Measurements from ENCODE around the gene SFT2D3. TPM values are rescaled to one million over a fixed set of nuclear protein-coding genes. Genes with fewer than 3 reads are reported as not detected.

SFT2D3 gene
- total and polyA plus RNA-seq, 2 of the 13 experiments (the other 11 are each of a cell fraction or from before 2014, with no cell fraction given): 8.3 to 9.4 TPM

DNA sequence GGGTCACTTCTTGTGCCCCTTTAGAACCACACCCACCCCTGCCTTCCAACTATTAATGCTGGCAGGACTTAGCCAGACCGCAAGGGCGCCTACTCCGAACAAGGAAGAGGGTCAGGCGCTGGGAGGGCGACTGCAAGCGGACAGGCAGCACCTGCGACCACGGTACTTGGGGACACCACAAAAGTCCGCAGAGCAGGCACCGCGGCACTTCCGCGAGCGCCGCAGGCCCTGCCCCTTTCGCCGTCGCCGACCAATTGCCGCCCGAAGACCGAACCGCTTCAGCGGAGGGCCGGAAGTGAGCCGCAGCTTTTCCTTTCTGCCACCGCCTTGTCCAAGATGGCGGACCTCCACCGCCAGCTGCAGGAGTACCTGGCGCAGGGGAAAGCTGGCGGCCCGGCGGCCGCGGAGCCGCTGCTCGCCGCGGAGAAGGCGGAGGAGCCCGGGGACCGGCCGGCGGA is at the start of gene SFT2D3 (continued):
- TF ChIP-seq ZNF639 (CRISPR knock-in tag; conservative IDR thresholded peaks at IDR 0.05) (0 out of 2 replicates have a peak, but pooled peaks have one; percentile 83), ZNF709 (CRISPR knock-in tag; IDR thresholded peaks at IDR 0.05) (peak; percentile 93), GABPB1 (CRISPR knock-in tag; IDR thresholded peaks at IDR 0.05) (peak; percentile 96), MATR3 (CRISPR knock-in tag; IDR thresholded peaks at IDR 0.05) (no peak), ZXDC (CRISPR knock-in tag; IDR thresholded peaks at IDR 0.05) (0 out of 2 replicates have a peak, but pooled peaks have one; percentile 1), ZNF878 (CRISPR knock-in tag; IDR thresholded peaks at IDR 0.05) (no peak), ZNF432 (CRISPR knock-in tag; IDR thresholded peaks at IDR 0.05; ENCODE audit: borderline replicate concordance) (no peak), STAG1 (CRISPR knock-in tag; IDR thresholded peaks at IDR 0.05) (peak; percentile 31; the same call in 1 of the 2 replicates), NCOA2 (CRISPR knock-in tag; IDR thresholded peaks at IDR 0.05) (peak; percentile 36; the same call in 1 of the 2 replicates), ZNF512 (CRISPR knock-in tag; IDR thresholded peaks at IDR 0.05) (no peak)
- TF ChIP-seq, protein P1, sequence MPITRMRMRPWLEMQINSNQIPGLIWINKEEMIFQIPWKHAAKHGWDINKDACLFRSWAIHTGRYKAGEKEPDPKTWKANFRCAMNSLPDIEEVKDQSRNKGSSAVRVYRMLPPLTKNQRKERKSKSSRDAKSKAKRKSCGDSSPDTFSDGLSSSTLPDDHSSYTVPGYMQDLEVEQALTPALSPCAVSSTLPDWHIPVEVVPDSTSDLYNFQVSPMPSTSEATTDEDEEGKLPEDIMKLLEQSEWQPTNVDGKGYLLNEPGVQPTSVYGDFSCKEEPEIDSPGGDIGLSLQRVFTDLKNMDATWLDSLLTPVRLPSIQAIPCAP (CRISPR knock-in tag; IDR thresholded peaks at IDR 0.05; ENCODE audit: low read depth): 0 out of 2 replicates have a peak, but pooled peaks have one; percentile 32
- TF ChIP-seq, protein P2, sequence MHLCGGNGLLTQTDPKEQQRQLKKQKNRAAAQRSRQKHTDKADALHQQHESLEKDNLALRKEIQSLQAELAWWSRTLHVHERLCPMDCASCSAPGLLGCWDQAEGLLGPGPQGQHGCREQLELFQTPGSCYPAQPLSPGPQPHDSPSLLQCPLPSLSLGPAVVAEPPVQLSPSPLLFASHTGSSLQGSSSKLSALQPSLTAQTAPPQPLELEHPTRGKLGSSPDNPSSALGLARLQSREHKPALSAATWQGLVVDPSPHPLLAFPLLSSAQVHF (CRISPR knock-in tag; IDR thresholded peaks at IDR 0.05): peak; percentile 72; the same call in 1 of the 2 replicates
- TF ChIP-seq, protein P3, sequence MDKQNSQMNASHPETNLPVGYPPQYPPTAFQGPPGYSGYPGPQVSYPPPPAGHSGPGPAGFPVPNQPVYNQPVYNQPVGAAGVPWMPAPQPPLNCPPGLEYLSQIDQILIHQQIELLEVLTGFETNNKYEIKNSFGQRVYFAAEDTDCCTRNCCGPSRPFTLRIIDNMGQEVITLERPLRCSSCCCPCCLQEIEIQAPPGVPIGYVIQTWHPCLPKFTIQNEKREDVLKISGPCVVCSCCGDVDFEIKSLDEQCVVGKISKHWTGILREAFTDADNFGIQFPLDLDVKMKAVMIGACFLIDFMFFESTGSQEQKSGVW (CRISPR knock-in tag; IDR thresholded peaks at IDR 0.05; ENCODE audit: borderline replicate concordance): no peak; the same call in 1 of the 2 replicates
- TF ChIP-seq, protein P4, sequence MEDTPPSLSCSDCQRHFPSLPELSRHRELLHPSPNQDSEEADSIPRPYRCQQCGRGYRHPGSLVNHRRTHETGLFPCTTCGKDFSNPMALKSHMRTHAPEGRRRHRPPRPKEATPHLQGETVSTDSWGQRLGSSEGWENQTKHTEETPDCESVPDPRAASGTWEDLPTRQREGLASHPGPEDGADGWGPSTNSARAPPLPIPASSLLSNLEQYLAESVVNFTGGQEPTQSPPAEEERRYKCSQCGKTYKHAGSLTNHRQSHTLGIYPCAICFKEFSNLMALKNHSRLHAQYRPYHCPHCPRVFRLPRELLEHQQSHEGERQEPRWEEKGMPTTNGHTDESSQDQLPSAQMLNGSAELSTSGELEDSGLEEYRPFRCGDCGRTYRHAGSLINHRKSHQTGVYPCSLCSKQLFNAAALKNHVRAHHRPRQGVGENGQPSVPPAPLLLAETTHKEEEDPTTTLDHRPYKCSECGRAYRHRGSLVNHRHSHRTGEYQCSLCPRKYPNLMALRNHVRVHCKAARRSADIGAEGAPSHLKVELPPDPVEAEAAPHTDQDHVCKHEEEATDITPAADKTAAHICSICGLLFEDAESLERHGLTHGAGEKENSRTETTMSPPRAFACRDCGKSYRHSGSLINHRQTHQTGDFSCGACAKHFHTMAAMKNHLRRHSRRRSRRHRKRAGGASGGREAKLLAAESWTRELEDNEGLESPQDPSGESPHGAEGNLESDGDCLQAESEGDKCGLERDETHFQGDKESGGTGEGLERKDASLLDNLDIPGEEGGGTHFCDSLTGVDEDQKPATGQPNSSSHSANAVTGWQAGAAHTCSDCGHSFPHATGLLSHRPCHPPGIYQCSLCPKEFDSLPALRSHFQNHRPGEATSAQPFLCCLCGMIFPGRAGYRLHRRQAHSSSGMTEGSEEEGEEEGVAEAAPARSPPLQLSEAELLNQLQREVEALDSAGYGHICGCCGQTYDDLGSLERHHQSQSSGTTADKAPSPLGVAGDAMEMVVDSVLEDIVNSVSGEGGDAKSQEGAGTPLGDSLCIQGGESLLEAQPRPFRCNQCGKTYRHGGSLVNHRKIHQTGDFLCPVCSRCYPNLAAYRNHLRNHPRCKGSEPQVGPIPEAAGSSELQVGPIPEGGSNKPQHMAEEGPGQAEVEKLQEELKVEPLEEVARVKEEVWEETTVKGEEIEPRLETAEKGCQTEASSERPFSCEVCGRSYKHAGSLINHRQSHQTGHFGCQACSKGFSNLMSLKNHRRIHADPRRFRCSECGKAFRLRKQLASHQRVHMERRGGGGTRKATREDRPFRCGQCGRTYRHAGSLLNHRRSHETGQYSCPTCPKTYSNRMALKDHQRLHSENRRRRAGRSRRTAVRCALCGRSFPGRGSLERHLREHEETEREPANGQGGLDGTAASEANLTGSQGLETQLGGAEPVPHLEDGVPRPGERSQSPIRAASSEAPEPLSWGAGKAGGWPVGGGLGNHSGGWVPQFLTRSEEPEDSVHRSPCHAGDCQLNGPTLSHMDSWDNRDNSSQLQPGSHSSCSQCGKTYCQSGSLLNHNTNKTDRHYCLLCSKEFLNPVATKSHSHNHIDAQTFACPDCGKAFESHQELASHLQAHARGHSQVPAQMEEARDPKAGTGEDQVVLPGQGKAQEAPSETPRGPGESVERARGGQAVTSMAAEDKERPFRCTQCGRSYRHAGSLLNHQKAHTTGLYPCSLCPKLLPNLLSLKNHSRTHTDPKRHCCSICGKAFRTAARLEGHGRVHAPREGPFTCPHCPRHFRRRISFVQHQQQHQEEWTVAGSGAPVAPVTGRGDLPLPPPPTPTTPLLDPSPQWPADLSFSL (CRISPR knock-in tag; IDR thresholded peaks at IDR 0.05): peak; percentile 24; the same call in 1 of the 2 replicates

Data from HepG2 (cell line).